Activated CD4-positive, alpha-beta T cell treated with anti-CD3 and anti-CD28 coated beads for 1 hour (primary cell): Measurements from ENCODE around the gene SINHCAF.
"Not testable (repeated sequence)": the region's sequence is repeated elsewhere in the genome, so short reads cannot be mapped to it uniquely, and the experiment has no call there.

ENCODE experiments used
- DNase-seq: peaks from one replicate; pipeline ENCODE4 v3.0.0-alpha.2; 2020

The SINHCAF gene, protein sequence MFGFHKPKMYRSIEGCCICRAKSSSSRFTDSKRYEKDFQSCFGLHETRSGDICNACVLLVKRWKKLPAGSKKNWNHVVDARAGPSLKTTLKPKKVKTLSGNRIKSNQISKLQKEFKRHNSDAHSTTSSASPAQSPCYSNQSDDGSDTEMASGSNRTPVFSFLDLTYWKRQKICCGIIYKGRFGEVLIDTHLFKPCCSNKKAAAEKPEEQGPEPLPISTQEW

DNA sequence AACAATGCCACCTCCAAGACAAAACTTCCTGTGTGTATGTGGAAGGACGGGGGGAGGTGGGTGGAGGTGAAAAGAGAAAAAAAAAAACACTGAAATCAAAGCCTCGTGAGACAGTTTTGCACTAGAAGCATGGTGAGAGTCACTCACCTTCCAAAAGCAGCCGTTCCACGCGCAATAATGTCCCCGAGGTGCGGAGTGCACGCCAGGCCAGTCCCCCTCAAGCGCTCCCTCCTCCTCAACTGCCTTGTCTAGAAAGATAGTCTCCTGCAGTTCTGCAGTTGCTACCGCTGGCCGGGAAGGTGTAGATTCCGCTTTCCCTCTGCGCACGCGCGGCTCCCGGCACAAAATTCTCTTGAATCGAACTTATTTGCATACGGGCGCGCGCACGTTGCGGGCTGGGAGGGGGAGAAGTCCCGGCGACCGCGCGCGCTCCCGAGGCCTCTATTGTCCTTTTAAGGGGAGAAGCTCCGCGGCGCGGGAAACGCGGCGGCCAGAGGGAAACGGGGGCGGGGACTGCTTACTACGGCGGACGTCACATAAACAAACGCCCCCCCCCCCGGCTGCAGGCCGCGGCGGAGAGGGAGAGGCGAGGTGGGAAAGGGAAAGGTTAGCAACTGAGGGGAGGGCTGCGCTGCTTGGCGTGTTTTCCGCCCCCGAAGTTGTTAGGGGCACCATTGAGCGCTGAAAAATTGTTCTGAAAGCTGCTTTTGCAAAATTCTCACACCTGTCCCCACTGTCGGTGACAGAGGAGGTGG lies at the start of gene SINHCAF:
TSS of gene SINHCAF (minus strand) at position 274 of the 755 bp plus-strand sequence. CDS start 27,946 bp downstream, outside the sequence.
- DNase-seq: peak; percentile 97

DNA sequence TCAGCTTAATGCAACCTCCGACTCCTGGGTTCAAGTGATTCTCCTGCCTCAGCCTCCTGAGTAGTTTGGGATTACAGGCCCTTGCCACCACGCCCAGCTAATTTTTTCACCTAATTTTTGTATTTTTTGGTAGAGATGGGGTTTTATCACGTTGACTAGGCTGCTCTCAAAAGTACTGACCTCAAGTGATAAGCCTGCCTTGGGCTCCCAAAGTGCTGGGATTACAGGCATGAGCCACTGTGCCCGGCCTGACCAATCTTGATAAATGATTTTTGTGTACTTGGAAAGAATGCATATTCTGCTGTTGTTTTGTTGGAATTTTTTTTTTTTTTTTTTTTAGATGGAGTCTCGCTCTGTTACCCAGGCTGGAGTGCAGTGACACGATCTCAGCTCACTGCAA lies 49.5 kb upstream of the SINHCAF start:
- DNase-seq: not testable (repeated sequence)

DNA sequence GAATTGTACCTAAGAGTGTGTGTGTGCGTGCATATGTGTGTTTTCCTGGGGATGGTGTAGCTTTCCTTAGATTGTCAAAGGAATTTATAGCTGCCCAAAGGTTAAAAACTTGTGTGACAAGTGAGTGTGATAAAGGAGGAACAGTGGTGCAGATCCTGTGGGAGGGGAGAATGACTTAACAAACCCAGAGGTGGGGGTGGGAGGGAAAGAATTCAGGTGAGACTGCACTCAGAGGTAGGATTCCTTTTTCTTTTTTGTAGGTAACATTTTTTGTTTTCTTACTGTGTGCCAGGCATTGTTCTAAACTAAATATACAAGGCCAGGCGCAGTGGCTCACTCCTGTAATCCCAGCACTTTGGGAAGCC lies 45.3 kb upstream of the SINHCAF start:
- no peak for DNase-seq

DNA sequence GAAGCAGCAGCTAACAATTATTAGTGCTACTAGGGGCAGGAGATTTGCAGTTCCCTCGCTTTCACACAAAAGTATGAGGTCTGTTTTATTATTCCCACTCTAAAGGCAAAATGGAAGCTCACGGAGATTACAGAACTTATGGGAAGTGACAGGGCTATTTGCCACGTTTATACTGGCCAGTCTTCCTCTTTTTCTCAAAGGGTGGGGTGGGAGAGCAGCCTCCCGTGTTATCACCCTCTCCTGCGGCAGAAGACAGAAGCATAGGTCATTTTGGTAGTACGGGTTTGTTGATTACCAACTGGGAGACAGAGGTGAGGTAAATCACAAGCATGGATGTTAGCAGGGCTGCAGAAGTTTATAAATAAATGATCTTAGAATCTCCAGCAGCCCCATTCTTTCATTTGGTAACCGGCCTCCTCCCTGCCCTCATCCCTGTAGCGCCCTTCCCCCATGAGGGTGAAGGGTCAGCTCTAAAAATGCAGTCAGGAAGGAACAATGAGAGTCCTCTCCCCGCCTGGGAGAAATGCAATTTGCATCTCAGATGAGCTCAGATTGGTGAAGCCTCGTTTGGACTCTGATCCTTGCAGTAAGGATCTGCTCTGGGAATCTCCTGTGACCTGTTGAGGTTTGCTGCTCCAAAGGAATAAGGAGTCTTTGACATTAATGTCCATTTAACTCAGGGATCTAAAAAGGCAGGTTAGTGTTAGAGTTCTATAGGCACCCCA lies 44.7 kb upstream of the SINHCAF start:
- no peak for DNase-seq

DNA sequence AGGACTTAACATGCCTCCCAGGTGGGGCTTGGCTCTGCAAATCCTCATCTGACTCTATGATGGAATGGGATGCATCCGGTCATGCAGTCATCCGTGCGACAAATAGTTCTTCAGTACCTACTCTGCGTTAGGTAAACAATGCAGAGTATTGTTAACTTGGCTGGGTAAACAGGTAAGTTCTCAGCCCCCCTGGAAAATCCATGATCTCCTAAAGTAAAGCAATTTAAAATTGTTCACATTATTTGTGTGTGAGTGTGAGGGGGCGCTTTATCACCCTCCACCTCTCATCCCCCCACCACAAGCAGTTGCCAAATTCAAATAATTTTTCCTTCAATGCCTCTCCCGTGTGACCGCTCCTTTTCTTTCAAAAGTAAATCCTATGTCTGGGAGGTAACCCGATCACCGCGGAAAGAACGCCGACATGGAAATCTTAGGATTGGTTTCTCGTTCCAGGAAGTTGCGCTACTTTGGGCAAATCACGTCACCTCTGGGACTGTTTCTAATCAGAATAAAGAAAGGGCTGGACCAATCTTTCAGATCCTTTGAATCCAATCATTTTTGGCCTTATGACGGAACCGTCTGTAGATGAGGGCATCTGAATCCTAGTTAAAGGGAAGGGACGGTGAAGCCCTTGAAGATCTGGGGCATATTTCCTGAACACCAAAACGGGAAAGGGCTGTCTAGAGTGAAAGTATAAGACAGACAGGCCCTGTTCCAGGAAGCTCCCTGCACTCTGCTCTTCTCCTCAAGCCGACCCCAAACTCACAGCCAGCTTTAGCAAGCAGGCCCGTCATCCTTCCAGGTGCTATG lies 44.0 kb upstream of the SINHCAF start:
- no peak for DNase-seq

DNA sequence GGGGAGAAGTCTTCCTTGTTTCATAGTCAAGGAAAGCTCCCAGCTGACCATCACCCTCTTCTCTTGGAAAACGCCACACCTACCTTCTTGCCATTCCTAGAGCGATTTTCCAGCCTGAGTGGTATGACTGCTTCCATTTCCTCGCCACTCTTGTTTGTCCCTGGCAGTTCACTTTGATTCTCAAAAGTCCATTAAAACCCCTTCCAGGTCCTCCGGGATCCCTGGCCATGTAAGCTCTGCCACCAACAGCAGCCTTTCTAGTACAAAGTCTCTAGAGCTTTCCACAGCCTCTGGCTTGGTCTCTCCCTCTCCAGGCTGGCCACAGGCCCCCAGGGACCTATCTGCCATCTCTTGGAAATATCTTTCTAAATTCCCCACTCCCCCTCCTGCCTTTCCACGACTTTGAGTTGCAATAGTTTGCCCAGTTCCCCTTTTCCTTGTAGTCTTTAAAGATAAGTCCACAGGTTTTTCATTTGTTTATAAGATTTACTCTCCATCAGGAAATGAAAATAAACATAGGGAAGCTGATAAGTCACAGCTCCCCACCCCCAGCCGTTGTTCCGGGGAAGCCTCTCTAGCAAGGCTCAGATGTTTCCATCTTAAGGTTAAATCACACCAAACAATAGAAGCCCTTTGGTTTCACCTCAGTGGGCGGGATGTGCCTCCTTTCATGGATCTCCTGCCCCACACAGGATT lies 42.9 kb upstream of the SINHCAF start:
- no peak for DNase-seq

DNA sequence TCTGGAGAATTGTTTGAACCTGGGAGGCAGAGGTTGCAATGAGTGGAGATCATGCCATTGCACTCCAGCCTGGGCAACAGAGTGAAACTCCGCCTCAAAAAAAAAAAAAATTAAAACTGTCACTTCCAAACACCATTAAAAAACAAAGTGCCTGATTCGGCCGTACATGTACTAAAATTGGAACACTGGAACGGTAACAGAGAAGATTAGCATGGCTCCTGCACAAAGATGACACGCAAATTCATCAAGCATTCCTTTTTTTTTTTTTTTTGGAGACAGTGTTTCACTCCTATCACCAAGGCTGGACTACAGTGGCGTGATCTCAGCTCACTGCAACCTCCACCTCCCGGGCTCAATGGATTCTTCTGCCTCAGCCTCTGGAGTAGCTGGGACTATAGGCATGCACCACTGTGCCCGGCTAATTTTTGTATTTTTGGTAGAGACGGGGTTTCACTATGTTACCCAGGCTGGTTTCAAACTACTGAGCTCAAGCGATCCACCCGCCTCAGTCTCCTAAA lies 40.2 kb upstream of the SINHCAF start:
- DNase-seq: no peak

DNA sequence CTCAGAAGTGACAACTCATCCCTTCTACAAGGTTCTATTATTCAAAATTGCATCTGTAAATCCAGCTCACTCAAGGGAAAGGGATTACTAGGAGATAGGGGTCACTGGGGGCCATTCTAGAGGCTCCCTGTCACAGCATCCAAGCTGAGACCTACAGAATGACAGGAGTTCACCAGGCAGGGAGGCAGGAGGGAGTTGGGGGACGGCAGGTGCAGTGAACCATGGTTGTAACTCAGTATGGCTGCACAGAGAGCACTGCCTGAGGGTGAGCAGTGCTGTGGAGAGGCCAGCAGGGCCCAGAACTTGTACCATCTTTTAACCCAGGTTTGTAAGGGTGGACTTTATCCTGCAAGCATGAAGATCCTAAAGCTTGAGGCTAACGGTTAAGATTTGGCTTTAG lies 37.9 kb upstream of the SINHCAF start:
- no peak for DNase-seq

DNA sequence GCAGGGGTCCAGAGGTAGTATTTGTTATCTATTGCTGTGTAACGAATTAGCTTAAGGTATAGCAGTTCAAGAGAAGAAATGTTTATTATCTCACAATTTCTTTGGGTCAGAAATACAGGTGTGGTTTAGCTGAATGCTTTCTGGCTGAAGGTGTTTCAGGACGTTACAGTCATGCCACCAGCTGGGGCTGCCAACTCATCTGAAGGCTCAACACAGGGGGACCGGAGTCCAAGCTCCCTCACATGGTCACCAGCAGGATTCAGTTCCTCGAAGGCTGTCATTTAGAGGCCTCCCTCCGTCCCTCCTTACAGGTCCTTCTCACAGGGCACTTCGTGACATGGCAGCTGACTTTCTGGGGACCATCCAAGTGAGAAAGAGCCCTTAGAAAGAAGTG lies 37.5 kb upstream of the SINHCAF start:
- no peak for DNase-seq

DNA sequence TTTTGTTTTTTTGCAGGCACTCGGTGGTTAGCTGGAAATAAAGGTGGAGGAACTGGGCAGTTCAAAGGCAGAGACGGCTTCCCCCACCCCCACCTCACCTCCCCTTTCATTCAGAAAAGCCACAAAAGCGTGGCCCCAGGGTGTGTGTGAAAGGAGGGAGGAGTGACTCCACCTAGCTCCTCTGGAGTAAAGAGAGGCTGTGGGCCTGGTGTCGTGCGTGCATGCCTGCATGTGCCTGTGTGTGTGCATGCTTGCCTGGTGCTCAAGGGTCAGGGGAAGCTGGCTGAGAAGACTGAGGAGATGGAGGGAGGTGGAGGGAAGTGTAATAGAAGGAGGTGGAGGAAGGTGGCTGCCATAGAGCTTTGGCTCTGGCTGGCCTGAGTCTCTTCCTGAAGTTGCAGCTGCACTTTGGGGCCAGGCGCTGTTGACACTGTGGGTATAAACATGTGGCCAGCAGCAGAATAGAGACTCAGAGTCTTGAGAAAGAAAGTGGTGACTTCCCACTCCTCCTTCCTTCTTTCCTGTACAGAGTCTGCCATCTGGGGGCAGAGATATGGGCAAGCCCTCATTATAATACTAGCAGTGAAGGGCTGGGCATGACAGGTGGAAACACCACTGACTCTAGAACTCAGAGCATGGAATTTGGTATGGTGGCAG lies 36.9 kb upstream of the SINHCAF start:
- DNase-seq: no peak

DNA sequence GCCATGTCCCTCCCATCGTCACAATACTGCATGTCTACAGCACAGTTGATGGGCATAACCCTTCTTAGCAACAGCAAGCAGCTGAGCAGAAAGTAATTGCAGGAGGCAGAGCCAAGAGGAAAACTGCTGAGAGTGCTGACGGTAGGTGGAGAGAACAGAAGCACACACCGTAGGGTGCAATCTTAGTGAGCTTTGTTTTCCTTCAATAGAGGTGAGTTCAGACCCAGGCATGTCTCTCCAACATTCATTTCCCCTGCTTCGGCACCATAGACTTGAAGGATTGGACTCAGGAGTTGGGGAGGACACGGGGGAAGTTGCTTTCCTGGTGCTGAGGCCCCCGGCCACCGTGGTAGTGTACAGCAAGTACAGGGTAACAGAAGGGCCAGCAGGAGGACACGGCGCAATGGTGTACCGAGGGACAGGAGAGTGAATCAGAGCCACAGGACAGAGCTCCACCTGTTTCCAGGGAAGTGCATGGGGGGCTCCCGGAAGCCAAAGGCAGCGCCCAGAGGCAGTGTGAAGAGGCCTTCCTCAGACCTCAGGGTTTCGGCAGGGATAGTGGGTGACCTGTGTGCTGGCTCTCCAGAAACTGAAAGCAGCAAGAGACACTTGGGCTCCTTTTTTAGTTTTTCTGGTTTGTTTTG lies 36.3 kb upstream of the SINHCAF start:
- no peak for DNase-seq

DNA sequence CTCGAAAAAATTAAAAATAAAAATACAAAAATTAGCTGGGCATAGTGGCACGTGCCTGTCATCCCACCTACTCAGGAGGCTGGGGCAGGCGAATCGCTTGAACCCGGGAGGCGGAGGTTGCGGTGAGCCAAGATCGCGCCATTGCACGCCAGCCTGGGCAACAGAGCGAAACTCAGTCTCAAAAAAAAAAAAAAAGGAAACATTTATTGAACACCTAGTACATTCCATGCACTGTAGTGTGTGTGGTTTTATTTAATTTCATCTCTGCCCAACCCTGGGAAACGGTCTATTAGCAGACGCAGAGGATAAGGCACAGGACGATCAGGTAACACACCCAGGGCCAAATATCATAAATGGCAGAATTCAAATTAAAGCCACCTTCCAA lies 35.8 kb upstream of the SINHCAF start:
- DNase-seq: no peak

DNA sequence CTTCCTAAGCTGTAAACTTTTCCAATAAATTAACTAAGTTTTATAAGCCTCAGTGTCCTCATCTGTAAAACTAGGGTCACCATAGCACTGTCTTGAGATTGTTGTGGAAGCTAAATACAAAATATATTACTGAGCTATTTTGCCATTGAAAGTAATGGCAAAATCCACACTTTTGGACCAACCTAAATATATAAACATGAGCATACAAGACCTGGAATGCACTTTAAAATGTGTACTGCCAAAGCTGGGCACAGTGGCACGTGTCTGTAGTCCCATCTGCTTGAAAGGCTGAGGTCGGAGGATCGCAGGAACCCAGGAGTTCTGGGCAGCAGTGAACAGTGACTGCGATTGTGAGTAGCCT lies 29.8 kb upstream of the SINHCAF start:
- no peak for DNase-seq

DNA sequence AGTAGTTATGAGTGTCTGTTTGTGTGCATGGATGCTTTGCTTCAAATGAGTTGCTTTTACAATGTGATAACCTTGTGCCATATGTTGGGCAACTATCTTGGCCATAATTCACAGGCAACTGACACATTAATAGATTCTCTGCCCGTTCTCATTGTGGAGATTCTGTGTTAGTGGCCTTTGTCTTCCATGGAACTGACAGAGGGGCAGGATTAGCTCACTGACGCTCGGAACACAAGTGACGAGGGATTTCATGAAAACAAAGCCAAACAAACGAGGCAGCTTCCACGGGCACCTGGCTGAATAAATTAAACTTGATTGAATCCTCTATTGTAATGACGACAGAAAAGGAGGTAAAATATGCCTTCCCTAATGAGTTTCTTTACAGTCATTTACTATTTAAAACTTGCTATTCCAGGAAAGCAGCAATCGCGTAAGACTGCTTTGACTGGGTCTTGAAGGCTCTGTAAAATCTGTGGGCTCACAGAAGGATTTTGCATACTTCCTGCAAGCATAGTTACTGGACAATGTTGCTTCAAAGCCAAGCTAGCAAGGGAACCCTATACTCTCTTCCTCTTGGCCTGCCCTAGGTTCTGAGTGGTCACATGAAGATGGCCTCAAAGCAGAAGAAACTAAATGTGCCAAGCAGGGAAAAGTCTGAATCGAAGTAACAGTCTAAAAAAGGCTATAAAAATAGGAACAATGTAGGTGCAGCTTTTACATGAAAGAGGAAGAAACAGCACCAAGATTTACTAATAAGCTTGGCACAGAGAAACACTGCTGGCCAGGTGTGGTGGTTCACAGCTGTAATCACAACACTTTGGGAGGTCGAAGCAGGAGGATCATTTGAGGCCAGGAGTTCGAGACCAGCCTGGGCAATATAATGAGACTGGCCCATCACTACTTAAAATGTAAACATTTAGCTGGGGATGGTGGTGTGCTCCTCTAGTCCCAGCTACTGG lies 28.1 kb upstream of the SINHCAF start:
- no peak for DNase-seq

DNA sequence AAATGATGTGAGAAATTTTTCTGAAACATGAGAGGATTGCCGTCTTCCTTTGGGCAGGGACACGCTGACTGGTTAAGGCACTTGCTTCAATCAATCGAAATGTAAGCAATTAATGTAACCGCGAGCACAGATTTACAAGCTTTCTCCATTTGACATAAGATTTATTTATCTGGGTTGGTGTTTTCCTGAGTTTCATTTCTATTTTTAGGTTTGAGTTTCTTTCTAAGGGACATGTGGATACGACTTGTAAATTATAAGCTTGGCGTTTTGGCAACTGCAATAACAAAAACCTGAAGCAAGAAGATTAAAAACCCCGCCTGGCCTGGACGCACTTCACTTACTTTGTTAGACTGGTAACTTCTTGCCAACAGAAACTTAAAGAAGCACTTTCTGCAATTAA lies 20.3 kb upstream of the SINHCAF start:
- DNase-seq: no peak

DNA sequence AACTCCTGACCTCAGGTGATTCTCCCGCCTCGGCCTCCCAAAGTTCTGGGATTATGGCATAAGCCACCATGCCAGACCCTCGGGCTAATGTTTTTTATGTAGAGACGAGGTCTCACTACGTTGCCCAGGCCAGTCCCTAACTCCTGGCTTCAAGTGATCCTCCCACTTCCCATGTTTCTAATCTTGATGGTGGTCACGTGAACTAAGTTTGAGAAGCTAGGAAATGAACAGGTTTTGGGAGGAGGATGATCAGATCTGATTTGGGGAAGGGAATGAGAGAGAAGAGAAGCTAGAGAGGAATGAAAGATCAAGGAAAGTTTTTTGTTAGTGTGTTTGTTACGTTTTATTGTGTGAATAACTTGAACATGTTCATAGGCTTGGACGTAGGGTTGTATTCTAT lies 17.2 kb upstream of the SINHCAF start:
- DNase-seq: no peak

DNA sequence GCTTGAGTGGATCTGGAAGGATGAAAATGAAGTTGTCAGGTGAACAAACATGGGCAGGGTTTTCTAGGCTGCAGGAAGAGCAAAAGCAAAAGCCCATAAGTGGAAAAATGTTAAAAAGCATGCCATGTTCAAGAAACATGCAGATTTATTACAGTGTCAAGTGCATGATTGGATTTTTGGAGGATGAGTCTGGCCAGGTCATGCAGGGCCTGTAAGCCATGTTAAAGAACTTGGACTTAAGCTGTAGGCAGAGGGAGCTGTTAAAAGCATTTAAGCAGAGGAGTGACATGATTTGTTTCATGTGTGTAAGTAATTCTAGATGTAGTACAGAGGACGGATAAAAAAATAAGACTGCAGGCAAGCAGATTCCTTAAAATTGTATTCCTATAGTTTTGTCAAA lies 16.3 kb upstream of the SINHCAF start:
- DNase-seq: no peak

DNA sequence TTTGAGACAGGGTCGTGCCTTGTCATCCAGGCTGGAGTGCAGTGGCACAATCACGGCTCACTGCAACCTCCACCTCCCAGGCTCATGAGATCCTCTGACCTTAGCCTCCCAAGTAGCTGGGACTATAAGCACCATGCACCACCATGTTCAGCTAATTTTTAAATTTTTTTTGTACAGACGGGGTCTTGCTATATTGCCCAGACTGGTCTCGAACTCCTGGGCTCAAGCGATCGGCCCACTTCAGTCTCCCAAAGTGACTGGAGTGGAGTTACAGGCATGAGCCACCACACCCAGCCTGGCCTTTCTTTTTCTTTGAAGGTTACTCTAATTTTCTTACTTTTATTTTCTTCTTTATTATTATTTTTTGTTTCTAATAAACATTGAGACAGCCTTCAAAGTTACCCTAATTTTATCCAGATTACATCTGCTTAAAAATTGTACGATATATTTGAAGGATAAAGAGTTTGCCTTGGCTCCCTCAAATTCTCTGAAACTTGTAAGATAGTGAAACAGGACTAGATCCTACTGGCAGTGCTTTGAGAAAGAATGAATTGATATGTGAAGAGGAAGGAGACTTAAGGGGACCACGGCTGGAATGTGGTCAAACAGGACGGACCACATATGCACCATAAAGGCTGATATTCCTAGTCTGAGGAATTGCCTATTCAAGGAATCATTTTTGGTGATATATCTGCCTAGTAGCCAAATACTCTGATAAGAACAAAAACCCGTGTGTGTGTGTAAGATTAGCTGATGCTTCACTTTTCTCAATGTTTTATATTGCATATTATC lies 14.1 kb upstream of the SINHCAF start:
- DNase-seq: no peak

DNA sequence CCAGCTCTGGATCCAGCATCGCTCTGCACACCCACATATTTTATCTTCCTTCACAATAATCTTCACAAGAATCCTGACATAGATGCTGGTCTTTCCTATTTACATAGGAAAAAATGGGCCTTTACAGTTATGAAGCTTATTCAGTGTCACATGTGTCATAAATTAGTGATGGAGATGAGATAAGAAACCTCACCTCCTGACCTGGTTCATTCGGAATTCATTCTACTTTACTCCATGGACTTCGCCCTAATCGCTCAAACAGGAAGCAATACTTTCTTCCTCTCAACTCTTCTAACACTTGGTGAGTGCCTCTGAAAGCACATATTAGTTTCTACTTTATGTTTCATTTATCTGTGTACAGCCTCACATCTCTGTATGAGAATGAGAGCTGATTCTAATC lies 12.0 kb upstream of the SINHCAF start:
- no peak for DNase-seq
